H9 (cell line): ENCODE measurements around the gene USP53. TPM values are rescaled to one million over a fixed set of nuclear protein-coding genes. Genes with fewer than 3 reads are reported as not detected.

Experiments used
- DNase-seq: peaks from one replicate; pipeline ENCODE4 v3.0.0-alpha.2; 2017
- H2AFZ ChIP-seq: one replicate; pipeline ENCODE4 v1.6.1; 2013; ENCODE audit warnings: mild to moderate bottlenecking, low read length, control low read depth, moderate library complexity
- H2AK5ac ChIP-seq: 2 replicates; pipeline ENCODE4 v1.6.1; 2013; ENCODE audit warnings: low read length, control low read depth, mixed read lengths; ENCODE audit not compliant: insufficient read length
- H2BK120ac ChIP-seq: one replicate; pipeline ENCODE4 v1.6.1; 2013; ENCODE audit warnings: low read depth, mild to moderate bottlenecking, low read length, control low read depth, inconsistent platforms; ENCODE audit not compliant: poor library complexity, severe bottlenecking
- H2BK12ac ChIP-seq: 2 replicates; pipeline ENCODE4 v1.6.1; 2013; ENCODE audit warnings: low read length, control low read depth, mixed read lengths, low read depth; ENCODE audit not compliant: insufficient read length
- H2BK15ac ChIP-seq: 2 replicates; pipeline ENCODE4 v1.6.1; 2013; ENCODE audit warnings: low read depth, low read length, control low read depth
- H2BK20ac ChIP-seq: one replicate; pipeline ENCODE4 v1.6.1; 2013; ENCODE audit warnings: low read depth, mild to moderate bottlenecking, low read length, control low read depth, inconsistent platforms; ENCODE audit not compliant: poor library complexity, severe bottlenecking
- H2BK5ac ChIP-seq: 2 replicates; pipeline ENCODE4 v1.6.1; 2013; ENCODE audit warnings: low read length, control low read depth, mixed read lengths; ENCODE audit not compliant: insufficient read length
- H3K14ac ChIP-seq: 2 replicates; pipeline ENCODE4 v1.6.1; 2013; ENCODE audit warnings: low read length, control low read depth; ENCODE audit not compliant: insufficient read depth
- H3K18ac ChIP-seq: 2 replicates; pipeline ENCODE4 v1.6.1; 2013; ENCODE audit warnings: low read depth, mild to moderate bottlenecking, mixed read lengths, low read length, control low read depth; ENCODE audit not compliant: insufficient read length
- H3K23ac ChIP-seq: 2 replicates; pipeline ENCODE4 v1.6.1; 2013; ENCODE audit warnings: low read length, control low read depth, mixed read lengths, low read depth; ENCODE audit not compliant: insufficient read length
- H3K23me2 ChIP-seq: 2 replicates; pipeline ENCODE4 v1.6.1; 2013; ENCODE audit warnings: low read depth, mild to moderate bottlenecking, mixed read lengths, low read length, control low read depth; ENCODE audit not compliant: insufficient read length, poor library complexity, severe bottlenecking
- H3K27ac ChIP-seq: 2 replicates; pipeline ENCODE4 v1.5.1; 2013; ENCODE audit warnings: low read length, control low read depth, mixed read lengths, low read depth; ENCODE audit not compliant: insufficient read length
- H3K27me3 ChIP-seq: 2 replicates; pipeline ENCODE4 v1.6.1; 2013; ENCODE audit warnings: low read length, control low read depth, inconsistent platforms; ENCODE audit not compliant: insufficient read depth
- H3K4ac ChIP-seq: 2 replicates; pipeline ENCODE4 v1.6.1; 2013; ENCODE audit warnings: low read depth, mild to moderate bottlenecking, control low read depth, inconsistent platforms, low read length, moderate library complexity
- H3K4me1 ChIP-seq: 2 replicates; pipeline ENCODE4 v1.6.1; 2013; ENCODE audit warnings: low read length, control low read depth, inconsistent platforms; ENCODE audit not compliant: insufficient read depth
- H3K4me2 ChIP-seq: 2 replicates; pipeline ENCODE4 v1.6.1; 2013; ENCODE audit warnings: low read length, control low read depth, mixed read lengths; ENCODE audit not compliant: insufficient read length, insufficient read depth
- H3K56ac ChIP-seq: 2 replicates; pipeline ENCODE4 v1.6.1; 2013; ENCODE audit warnings: low read depth, mild to moderate bottlenecking, mixed read lengths, low read length, control low read depth; ENCODE audit not compliant: insufficient read length
- H3K79me1 ChIP-seq: 2 replicates; pipeline ENCODE4 v1.6.1; 2013; ENCODE audit warnings: low read depth, mild to moderate bottlenecking, moderate library complexity, low read length, control low read depth, inconsistent platforms; ENCODE audit not compliant: insufficient read depth, poor library complexity, severe bottlenecking
- H3K79me2 ChIP-seq: 2 replicates; pipeline ENCODE4 v1.6.1; 2013; ENCODE audit warnings: low read length, control low read depth, inconsistent platforms; ENCODE audit not compliant: insufficient read depth
- H3K9ac ChIP-seq: 2 replicates; pipeline ENCODE4 v1.6.1; 2013; ENCODE audit warnings: low read length, control low read depth, mixed read lengths; ENCODE audit not compliant: insufficient read length; ENCODE audit errors: extremely low read depth
- H3K9me3 ChIP-seq: one replicate; pipeline ENCODE4 v1.6.1; 2013; ENCODE audit warnings: low read depth, low read length, inconsistent platforms; ENCODE audit not compliant: control insufficient read depth
- H3T11ph ChIP-seq: one replicate; pipeline ENCODE4 v1.6.1; 2013; ENCODE audit warnings: mild to moderate bottlenecking, low read length, control low read depth, inconsistent platforms
- H4K20me1 ChIP-seq: one replicate; pipeline ENCODE4 v1.6.1; 2013; ENCODE audit not compliant: control insufficient read depth, insufficient read length, insufficient read depth
- H4K5ac ChIP-seq: 2 replicates; pipeline ENCODE4 v1.6.1; 2013; ENCODE audit warnings: low read depth, mild to moderate bottlenecking, mixed read lengths, low read length, control low read depth; ENCODE audit not compliant: insufficient read length
- H4K8ac ChIP-seq: replicated peaks from 2 replicates; pipeline ENCODE4 v1.6.1; 2013; ENCODE audit warnings: low read length, control low read depth, mixed read lengths, low read depth; ENCODE audit not compliant: insufficient read length
- H4K91ac ChIP-seq: 2 replicates; pipeline ENCODE4 v1.6.1; 2013; ENCODE audit warnings: low read depth, mild to moderate bottlenecking, moderate library complexity, mixed read lengths, low read length, control low read depth; ENCODE audit not compliant: insufficient read length
- H3K27ac Mint-ChIP-seq, 3 experiments: 2 replicates in 2 of 3; 3 replicates in 1 of 3; pipeline ENCODE4 v1.8.0; 2020 to 2021; ENCODE audit warnings: mixed read lengths in 3 of 3, mild to moderate bottlenecking in 1 of 3, moderate library complexity in 1 of 3
- H3K27me3 Mint-ChIP-seq: 2 replicates; pipeline ENCODE4 v1.8.0; 2021; ENCODE audit warnings: low read depth, mild to moderate bottlenecking, moderate library complexity, mixed read lengths
- H3K36me3 Mint-ChIP-seq, 3 experiments: 2 replicates in 2 of 3; 3 replicates in 1 of 3; pipeline ENCODE4 v1.8.0; 2020 to 2021; ENCODE audit warnings: low read depth in 3 of 3, mixed read lengths in 3 of 3; ENCODE audit not compliant: insufficient read depth in 1 of 3
- H3K4me1 Mint-ChIP-seq, 2 experiments: 2 replicates each; pipeline ENCODE4 v1.8.0; 2020; ENCODE audit warnings: mixed read lengths in 2 of 2
- H3K4me3 Mint-ChIP-seq, 2 experiments: 2 replicates in 1 of 2; 3 replicates in 1 of 2; pipeline ENCODE4 v1.8.0; 2020 to 2021; ENCODE audit warnings: mild to moderate bottlenecking in 2 of 2, mixed read lengths in 2 of 2, moderate library complexity in 1 of 2
- H3K9me3 Mint-ChIP-seq, 2 experiments: 2 replicates in 1 of 2; 3 replicates in 1 of 2; pipeline ENCODE4 v1.8.0; 2020; ENCODE audit warnings: mild to moderate bottlenecking in 2 of 2, mixed read lengths in 2 of 2, moderate library complexity in 1 of 2
- CTCF ChIP-seq: fragments of 200-600 bp; sonication (generic); conservative IDR thresholded peaks from 3 replicates; pipeline ENCODE4 v1.8.0; 2021; ENCODE audit warnings: antibody characterized with exemption, mild to moderate bottlenecking
- WGBS: extraction: QIAGEN DNeasy Blood & Tissue Kit; methylation state at CpG from one replicate; pipeline ENCODE4 v1.1.7; 2013; ENCODE audit warnings: missing lambda C conversion rate, low lambda C conversion rate, mixed read lengths; ENCODE audit not compliant: insufficient read length; ENCODE audit errors: extremely low coverage; 5-methylcytosine and 5-hydroxymethylcytosine counted together
- total RNA-seq: library from RNA; stranded (reverse); gene quantifications from 2 replicates; pipeline ENCODE4 v1.2.1, GENCODE V29; 2021

The USP53 gene
- total RNA-seq, 1 experiment from 2014 or later = 18.4 TPM

GRCh38 chr4:119317990-119318389, 105.5 kb downstream of the USP53 start:
- Histone ChIP-seq H4K8ac (no peak overlapping the region), H2BK5ac (no peak overlapping the region), H2BK15ac (no peak overlapping the region), H2BK12ac (no peak overlapping the region), H3K79me2 (no peaks in the 10 kb centered on the region), H3K56ac (no peak overlapping the region), H3K79me1 (no peaks in the 10 kb centered on the region), H3K4ac (no peak overlapping the region), H3K23ac (no peak overlapping the region), H3K27ac (no peak overlapping the region), H3K4me2 (no peak overlapping the region), H4K5ac (no peak overlapping the region), H3K27me3 (no peaks in the 10 kb centered on the region), H3K14ac (no peak overlapping the region), H3T11ph (no peak overlapping the region), H4K20me1 (no peaks in the 10 kb centered on the region), H4K91ac (no peak overlapping the region), H2BK120ac (no peak overlapping the region), H3K4me1 (no peaks in the 10 kb centered on the region), H3K9ac (no peak overlapping the region), H3K23me2 (no peaks in the 10 kb centered on the region), H3K18ac (no peak overlapping the region), H2AFZ (no peak overlapping the region), H2AK5ac (no peak overlapping the region), H2BK20ac (no peak overlapping the region), H3K9me3 (no peaks in the 10 kb centered on the region)
- Mint-ChIP-seq H3K27me3 (peaks cover 3% of the 10 kb centered on the region; the same call in 1 of the 2 replicates), H3K9me3 (no peaks in the 10 kb centered on the region), H3K4me3 (no peak overlapping the region), H3K36me3 (no peaks in the 10 kb centered on the region), H3K4me1 (peaks cover 8 to 9% of the 10 kb centered on the region in 2 experiments), H3K27ac (no peak overlapping the region)
- DNase-seq = no peak
- WGBS = no CpG with 5 or more reads among the region's 2 CpGs
- no peak for TF ChIP-seq CTCF
